K562 (cell line): Measurements from ENCODE around the gene PIK3CB. TPM values are rescaled to one million over a fixed set of nuclear protein-coding genes. Genes with fewer than 3 reads are reported as not detected.

ENCODE experiments used
- BRD9 ChIP-seq: fragments of 450-650 bp; IDR thresholded peaks from 2 replicates; pipeline ENCODE4 v1.6.1; 2018; ENCODE audit warnings: low read depth; ENCODE audit not compliant: partially characterized antibody
- CHD1 ChIP-seq: fragments of 200-600 bp; sonication (generic); IDR thresholded peaks from one replicate; pipeline ENCODE4 v1.6.1; 2012; ENCODE audit warnings: mild to moderate bottlenecking, moderate library complexity, low read length, inconsistent platforms
- ESRRA ChIP-seq: fragments of 450-650 bp; IDR thresholded peaks from 2 replicates; pipeline ENCODE4 v1.6.1; 2014; ENCODE audit warnings: low read depth, mild to moderate bottlenecking, moderate library complexity, borderline replicate concordance
- ETV5 ChIP-seq: sonication (generic); formaldehyde crosslinking; IDR thresholded peaks from 2 replicates; pipeline ENCODE4 v1.4.0; 2020; ENCODE audit warnings: low read depth, mild to moderate bottlenecking, missing genetic modification reagents
- KLF16 ChIP-seq: IDR thresholded peaks from 2 replicates; pipeline ENCODE4 v1.6.1; 2016; ENCODE audit warnings: antibody characterized with exemption
- MBD2 ChIP-seq: sonication (generic); IDR thresholded peaks from 2 replicates; pipeline ENCODE4 v1.6.1; 2016; ENCODE audit warnings: low read depth, borderline replicate concordance
- RBFOX2 ChIP-seq: fragments of 200-400 bp; formaldehyde crosslinking; IDR thresholded peaks from 2 replicates; pipeline ENCODE4 v1.6.1; 2017; ENCODE audit warnings: low read depth, mild to moderate bottlenecking, low read length, moderate library complexity
- RBM39 ChIP-seq: fragments of 200-400 bp; formaldehyde crosslinking; optimal IDR thresholded peaks from 2 replicates; pipeline ENCODE3; 2018; ENCODE audit warnings: low read depth, low read length
- RNF2 ChIP-seq: sonication (generic); IDR thresholded peaks from 2 replicates; pipeline ENCODE4 v1.6.1; 2016
- SP2 ChIP-seq: IDR thresholded peaks from 2 replicates; pipeline ENCODE4 v1.6.1; 2011; ENCODE audit warnings: mild to moderate bottlenecking, low read depth, low read length, moderate library complexity; ENCODE audit not compliant: poor library complexity, severe bottlenecking; ENCODE audit errors: extremely low read depth
- STAT5A ChIP-seq: IDR thresholded peaks from 2 replicates; pipeline ENCODE4 v1.6.1; 2012; ENCODE audit warnings: low read length, inconsistent platforms, borderline replicate concordance
- TAL1 ChIP-seq: fragments of 450-650 bp; IDR thresholded peaks from 2 replicates; pipeline ENCODE4 v1.6.1; 2016; ENCODE audit warnings: mild to moderate bottlenecking
- TBL1XR1 ChIP-seq, 2 experiments: IDR thresholded peaks; 2 replicates each; pipeline ENCODE4 v1.6.1; 2012; ENCODE audit warnings: improper control_type of control experiment in 2 of 2, low read length in 2 of 2, mild to moderate bottlenecking in 1 of 2
- TRIM24 ChIP-seq, 2 experiments: fragments of 450-650 bp; IDR thresholded peaks; 2 replicates each; pipeline ENCODE4 v1.6.1; 2016
- ZNF354B ChIP-seq: fragments of 250-450 bp; sonication (Bioruptor Pico); IDR thresholded peaks from 2 replicates; pipeline ENCODE4 v1.4.0; 2020
- ZNF561 ChIP-seq: fragments of 450-650 bp; formaldehyde crosslinking; conservative IDR thresholded peaks from 2 replicates; pipeline ENCODE4 v1.4.0; 2020; ENCODE audit warnings: mild to moderate bottlenecking, moderate library complexity
- polyA plus RNA-seq, 8 experiments: library from polyadenylated mRNA; depleted of rRNA in 4 of 8; stranded (reverse) in 5 of 8; unstranded in 3 of 8; fragments of >200 nt; fragmentation: Nextera tagmentation in 2 of 8; fragmentation: Illumina TruSeq in 1 of 8; extraction: Ambion mirVana in 2 of 8; extraction: Trizol in 1 of 8; gene quantifications; 2 replicates each; pipeline versions ENCODE4 v1.2.1 to v1.2.3, GENCODE V29; 2011 to 2014; ENCODE audit warnings: inconsistent platforms in 1 of 8, missing spikeins in 1 of 8
- total RNA-seq, 7 experiments: library from RNA; depleted of rRNA in 6 of 7; stranded (reverse); fragments of >200 nt in 6 of 7; fragmentation: Illumina TruSeq in 2 of 7; extraction: Trizol in 2 of 7; gene quantifications; 2 replicates each; pipeline versions ENCODE4 v1.2.1 to v1.2.3, GENCODE V29; 2011 to 2021; ENCODE audit warnings: low replicate concordance in 1 of 7
- TF ChIP-seq, protein P1 (sequence below), 2 experiments: fragments of 450-650 bp; IDR thresholded peaks; 2 replicates each; pipeline ENCODE4 v1.6.1; 2016; ENCODE audit warnings: mild to moderate bottlenecking in 2 of 2, borderline replicate concordance in 1 of 2, low read depth in 1 of 2, moderate library complexity in 1 of 2
- TF ChIP-seq, protein P2 (sequence below), 2 experiments: fragments of 450-650 bp; IDR thresholded peaks; 2 replicates each; pipeline ENCODE4 v1.6.1; 2018; ENCODE audit warnings: mild to moderate bottlenecking in 2 of 2, low read depth in 1 of 2; ENCODE audit not compliant: partially characterized antibody in 2 of 2

Gene PIK3CB
- total and polyA plus RNA-seq, 9 of the 15 experiments (the other 6 are each of a cell fraction or from before 2014, with no cell fraction given) = 15.3 to 62.6 (median 28.3) TPM

DNA sequence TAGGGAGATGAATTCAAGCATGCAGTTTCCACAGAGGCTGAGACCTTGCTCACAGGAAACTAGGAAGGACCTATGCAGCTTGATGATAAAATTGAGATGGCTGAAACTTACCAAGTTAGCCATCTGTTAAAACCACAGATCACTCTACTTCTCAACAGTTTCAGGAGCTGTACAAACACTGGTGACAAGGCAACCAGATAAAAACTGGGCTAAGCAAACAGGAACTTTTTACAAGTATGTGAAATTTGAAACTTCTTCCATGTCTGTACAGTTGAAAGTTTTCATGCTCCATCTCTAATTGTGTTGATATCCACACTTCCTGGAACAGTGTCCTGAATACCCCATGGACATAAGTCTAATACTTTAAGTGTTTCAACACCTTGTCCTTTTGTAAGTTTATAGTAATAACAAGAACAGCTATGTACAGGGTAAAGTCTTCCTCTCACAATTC lies 147.9 kb downstream of the PIK3CB start (continued):
- TF ChIP-seq, protein P1, sequence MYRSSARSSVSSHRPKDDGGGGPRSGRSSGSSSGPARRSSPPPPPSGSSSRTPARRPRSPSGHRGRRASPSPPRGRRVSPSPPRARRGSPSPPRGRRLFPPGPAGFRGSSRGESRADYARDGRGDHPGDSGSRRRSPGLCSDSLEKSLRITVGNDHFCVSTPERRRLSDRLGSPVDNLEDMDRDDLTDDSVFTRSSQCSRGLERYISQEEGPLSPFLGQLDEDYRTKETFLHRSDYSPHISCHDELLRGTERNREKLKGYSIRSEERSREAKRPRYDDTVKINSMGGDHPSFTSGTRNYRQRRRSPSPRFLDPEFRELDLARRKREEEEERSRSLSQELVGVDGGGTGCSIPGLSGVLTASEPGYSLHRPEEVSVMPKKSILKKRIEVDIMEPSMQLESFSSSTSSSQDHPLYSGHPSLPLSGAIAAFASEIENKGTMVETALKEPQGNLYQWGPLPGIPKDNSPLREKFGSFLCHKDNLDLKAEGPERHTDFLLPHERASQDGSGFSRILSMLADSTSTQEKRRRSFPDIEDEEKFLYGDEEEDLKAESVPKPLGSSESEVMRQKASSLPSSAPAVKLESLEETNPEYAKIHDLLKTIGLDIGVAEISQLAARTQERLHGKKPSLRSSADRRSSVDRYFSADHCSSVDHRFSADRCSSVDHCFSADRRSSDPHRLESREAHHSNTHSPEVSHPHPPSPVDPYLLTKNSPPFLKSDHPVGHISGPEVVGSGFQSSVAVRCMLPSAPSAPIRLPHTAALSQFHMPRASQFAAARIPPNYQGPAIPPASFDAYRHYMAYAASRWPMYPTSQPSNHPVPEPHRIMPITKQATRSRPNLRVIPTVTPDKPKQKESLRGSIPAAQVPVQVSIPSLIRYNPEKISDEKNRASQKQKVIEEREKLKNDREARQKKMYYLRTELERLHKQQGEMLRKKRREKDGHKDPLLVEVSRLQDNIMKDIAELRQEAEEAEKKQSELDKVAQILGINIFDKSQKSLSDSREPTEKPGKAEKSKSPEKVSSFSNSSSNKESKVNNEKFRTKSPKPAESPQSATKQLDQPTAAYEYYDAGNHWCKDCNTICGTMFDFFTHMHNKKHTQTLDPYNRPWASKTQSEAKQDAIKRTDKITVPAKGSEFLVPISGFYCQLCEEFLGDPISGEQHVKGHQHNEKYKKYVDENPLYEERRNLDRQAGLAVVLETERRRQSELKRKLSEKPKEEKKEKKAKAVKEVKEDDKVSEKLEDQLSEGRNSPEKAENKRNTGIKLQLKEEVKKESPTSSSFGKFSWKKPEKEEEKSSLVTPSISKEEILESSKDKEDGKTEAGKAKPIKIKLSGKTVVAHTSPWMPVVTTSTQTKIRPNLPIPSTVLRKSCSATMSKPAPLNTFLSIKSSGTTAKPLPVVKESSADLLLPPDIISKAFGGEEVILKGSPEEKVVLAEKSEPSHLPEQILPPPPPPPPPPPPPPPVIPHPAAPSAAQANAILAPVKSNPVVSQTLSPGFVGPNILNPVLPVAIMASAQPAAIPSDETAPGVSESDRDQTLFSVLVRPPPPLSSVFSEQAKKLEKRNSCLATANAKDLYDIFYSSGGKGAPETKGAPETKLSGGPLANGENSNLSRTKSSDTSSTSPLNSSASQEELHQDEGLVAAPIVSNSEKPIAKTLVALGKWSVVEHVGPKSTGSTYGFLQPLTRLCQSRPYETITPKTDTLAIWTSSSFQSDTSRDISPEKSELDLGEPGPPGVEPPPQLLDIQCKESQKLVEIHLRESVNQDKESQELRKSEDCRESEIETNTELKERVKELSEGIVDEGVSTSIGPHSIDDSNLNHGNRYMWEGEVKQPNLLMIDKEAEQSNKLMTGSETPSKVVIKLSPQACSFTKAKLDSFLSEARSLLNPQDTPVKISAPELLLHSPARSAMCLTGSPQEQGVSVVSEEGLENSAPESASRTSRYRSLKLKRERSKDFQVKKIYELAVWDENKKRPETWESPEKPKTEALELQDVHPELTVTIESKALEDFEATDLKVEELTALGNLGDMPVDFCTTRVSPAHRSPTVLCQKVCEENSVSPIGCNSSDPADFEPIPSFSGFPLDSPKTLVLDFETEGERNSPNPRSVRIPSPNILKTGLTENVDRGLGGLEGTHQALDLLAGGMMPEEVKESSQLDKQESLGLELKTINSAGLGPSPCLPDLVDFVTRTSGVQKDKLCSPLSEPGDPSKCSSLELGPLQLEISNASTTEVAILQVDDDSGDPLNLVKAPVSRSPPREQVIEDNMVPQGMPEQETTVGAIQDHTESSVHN (IDR thresholded peaks at IDR 0.05; ENCODE audit: borderline replicate concordance in 1 of 2, low read depth in 1 of 2) = 0 out of 4 replicates have a peak, but pooled peaks of 1 of the 2 experiments have one; percentile 15
- no peak for TF ChIP-seq ZNF561 (CRISPR knock-in tag)
- peak; percentile 53; the same call in 1 of the 2 replicates for TF ChIP-seq STAT5A
- no peak for TF ChIP-seq CHD1
- no peak for TF ChIP-seq MBD2
- no peak for TF ChIP-seq ETV5 (CRISPR knock-in tag)
- TF ChIP-seq RBFOX2 = no peak
- no peak for TF ChIP-seq SP2
- TF ChIP-seq, protein P2, sequence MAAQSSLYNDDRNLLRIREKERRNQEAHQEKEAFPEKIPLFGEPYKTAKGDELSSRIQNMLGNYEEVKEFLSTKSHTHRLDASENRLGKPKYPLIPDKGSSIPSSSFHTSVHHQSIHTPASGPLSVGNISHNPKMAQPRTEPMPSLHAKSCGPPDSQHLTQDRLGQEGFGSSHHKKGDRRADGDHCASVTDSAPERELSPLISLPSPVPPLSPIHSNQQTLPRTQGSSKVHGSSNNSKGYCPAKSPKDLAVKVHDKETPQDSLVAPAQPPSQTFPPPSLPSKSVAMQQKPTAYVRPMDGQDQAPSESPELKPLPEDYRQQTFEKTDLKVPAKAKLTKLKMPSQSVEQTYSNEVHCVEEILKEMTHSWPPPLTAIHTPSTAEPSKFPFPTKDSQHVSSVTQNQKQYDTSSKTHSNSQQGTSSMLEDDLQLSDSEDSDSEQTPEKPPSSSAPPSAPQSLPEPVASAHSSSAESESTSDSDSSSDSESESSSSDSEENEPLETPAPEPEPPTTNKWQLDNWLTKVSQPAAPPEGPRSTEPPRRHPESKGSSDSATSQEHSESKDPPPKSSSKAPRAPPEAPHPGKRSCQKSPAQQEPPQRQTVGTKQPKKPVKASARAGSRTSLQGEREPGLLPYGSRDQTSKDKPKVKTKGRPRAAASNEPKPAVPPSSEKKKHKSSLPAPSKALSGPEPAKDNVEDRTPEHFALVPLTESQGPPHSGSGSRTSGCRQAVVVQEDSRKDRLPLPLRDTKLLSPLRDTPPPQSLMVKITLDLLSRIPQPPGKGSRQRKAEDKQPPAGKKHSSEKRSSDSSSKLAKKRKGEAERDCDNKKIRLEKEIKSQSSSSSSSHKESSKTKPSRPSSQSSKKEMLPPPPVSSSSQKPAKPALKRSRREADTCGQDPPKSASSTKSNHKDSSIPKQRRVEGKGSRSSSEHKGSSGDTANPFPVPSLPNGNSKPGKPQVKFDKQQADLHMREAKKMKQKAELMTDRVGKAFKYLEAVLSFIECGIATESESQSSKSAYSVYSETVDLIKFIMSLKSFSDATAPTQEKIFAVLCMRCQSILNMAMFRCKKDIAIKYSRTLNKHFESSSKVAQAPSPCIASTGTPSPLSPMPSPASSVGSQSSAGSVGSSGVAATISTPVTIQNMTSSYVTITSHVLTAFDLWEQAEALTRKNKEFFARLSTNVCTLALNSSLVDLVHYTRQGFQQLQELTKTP (IDR thresholded peaks at IDR 0.05; ENCODE audit: low read depth in 1 of 2, partially characterized antibody in 2 of 2) = no peak
- TF ChIP-seq TBL1XR1 (IDR thresholded peaks at IDR 0.05; ENCODE audit: low read length in 2 of 2) = peak in 1 of 2 experiments; percentile 80; a peak in 2 of 4 replicates
- no peak for TF ChIP-seq ZNF354B (CRISPR knock-in tag)
- TF ChIP-seq RBM39 = no peak
- TF ChIP-seq ESRRA = peak; percentile 37; the same call in 1 of the 2 replicates
- peak; percentile 51 to 76; a peak in 3 of 4 replicates for TF ChIP-seq TRIM24 (IDR thresholded peaks at IDR 0.05)
- 0 out of 2 replicates have a peak, but pooled peaks have one; percentile 57 for TF ChIP-seq KLF16
- peak; percentile 75 for TF ChIP-seq TAL1
- peak; percentile 69 for TF ChIP-seq RNF2
- TF ChIP-seq BRD9 = peak; percentile 50
